Urothelium cell line (cell line): ENCODE data around the gene DGCR8.

ENCODE experiments used
- DNase-seq: peaks from one replicate; pipeline ENCODE4 v3.0.0; 2011; ENCODE audit warnings: low spot score, mixed read lengths
- FAIRE-seq: peaks from 2 replicates; lab custom pipeline; 2011; peaks lifted over from hg19 to GRCh38; lab: Jason Lieb, UNC

The DGCR8 gene

DNA sequence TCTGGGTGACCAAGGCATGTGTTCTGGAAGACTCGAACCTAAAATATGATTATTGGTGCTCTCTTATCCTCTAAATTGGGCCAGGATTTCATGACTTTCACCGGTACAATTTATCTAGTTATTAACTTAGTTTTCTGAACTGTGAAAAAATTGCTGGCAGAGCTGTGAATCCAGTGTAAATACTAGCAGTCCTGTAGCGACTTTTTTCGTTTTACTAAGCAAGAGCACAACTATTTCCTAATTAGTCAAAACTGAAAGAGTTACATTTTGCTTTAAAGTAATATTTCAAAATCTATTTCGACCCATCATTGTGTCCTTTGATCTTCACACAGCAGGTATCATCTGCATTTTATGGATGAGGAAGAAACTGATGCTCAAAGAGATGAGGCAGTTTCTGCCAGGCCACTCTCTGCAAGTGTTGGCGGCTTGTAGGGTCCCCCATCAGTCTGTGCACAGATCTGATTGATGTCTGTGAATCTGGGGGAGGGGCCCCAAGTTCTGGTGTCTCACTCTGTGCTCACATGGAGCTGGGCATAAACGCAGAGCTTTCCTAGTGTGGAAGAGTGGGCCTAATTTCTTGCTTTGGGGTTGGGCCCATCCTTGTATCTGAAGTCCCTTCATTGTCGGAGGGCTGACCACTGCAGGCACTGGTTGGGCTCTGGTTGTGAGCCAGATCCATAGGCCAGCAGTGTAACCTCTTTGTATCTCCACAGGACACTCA lies 38.4 kb downstream of the DGCR8 start:
- FAIRE-seq, result no peak

DNA sequence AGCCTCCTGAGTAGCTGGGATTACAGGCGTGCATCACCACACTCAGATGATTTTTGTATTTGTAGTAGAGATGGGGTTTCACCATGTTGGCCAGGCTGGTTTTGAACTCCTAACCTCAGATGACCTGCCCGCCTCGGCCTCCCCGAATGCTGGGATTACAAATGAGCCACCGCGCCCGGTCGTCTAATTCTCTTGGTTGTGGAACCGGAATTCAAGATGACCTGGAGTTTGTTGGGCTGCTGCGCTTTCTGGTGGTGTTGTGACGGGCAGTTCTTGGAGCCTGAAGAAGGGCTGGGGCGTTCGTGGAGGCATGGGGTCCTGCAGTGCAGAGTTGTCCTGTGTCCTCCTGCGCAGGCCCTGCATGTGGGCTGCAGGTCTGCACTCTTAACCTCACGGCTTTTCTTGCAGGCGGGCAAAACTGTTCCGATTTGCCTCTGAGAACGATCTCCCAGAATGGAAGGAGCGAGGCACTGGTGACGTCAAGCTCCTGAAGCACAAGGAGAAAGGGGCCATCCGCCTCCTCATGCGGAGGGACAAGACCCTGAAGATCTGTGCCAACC lies 41.9 kb downstream of the DGCR8 start:
- FAIRE-seq (no peak), DNase-seq (no peak)

More for the DNA sequence above, 38.4 kb downstream of the DGCR8 start:
- DNase-seq, result no peak

DNA sequence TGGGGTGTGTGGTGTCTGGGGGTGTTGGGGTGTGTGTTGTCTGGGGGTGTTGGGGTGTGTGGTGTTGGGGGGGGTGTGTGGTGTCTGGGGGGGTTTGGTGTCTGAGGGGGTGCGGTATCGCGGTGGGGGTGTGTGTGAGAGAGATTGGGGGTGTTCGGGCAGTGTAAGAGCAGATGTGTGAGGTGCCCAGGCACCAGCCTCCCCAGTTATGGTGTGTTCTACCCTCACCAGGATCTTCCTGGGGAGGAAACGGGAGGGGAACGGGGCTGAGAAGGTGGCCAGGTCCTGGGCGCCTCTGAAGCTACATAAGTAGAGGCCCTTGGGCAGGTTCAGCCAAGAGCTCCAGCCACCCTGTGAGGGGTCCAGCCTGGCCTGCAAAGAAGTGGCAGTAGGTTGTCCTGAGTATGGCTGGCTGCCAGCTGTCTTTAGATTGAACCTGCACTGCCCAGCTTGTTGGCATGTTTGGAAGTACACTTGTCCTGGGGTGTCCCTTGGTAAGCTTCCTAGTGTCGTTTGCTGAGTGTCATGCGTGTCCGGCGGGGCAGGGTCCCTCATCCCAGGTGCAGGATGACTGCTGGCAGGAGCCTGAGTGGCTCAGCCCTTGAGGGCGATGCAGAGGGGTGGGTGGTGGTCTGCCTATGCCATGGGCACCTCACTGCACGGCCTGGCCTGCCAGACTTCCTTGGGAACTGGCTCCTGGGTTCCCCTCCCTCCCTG lies 43.5 kb downstream of the DGCR8 start:
- DNase-seq (no peak), FAIRE-seq (peak; percentile 70)

- DNase-seq (no peak), FAIRE-seq (no peak)
Observed at GRCh38 chr22:20124083-20124787, 44.2 kb downstream of the DGCR8 start.

DNA sequence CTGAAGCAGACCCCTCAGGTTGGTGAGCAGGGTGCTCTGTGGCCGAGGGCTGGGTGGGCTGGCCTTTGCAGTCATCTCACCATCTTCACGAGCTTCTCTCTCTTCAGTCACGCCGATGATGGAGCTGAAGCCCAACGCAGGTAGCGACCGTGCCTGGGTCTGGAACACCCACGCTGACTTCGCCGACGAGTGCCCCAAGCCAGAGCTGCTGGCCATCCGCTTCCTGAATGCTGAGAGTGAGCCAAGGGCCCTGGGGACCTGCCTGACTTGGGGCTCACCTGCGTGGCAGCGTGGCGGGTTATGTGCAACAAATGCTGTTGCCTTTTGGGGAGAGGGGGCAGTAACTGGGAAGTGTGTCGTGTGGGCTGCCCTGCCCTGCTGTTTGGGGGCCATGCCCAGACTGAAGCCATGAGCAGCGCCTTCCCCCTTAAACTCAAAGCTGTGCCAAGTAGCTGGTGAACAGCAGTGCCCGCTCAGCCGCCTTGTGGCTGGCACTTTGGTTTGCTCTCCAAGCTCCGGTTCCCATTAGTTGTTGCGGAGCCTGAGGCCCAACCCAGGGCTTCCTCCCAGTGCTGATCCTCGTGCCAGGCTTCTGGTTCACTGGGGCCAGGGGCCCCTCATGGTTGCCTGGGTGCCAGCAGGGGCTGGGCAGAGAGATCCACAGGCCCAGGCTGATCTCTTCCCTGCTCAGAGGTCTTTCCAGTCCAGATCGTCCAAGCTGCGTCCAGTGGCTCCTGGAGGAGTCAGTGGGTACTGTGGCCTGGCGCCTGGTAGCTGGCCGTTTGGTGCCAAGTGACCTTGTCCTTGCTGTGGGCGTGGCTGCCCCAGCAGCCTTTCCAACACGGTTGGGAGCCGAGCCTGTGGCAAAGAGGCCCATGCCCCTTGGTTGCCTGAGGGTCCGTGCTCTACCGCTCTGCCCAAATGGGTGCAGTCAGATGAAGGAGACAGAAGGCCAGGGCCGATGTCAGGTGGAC lies 45.4 kb downstream of the DGCR8 start:
- FAIRE-seq (peak; percentile 61), DNase-seq (no peak)

DNA sequence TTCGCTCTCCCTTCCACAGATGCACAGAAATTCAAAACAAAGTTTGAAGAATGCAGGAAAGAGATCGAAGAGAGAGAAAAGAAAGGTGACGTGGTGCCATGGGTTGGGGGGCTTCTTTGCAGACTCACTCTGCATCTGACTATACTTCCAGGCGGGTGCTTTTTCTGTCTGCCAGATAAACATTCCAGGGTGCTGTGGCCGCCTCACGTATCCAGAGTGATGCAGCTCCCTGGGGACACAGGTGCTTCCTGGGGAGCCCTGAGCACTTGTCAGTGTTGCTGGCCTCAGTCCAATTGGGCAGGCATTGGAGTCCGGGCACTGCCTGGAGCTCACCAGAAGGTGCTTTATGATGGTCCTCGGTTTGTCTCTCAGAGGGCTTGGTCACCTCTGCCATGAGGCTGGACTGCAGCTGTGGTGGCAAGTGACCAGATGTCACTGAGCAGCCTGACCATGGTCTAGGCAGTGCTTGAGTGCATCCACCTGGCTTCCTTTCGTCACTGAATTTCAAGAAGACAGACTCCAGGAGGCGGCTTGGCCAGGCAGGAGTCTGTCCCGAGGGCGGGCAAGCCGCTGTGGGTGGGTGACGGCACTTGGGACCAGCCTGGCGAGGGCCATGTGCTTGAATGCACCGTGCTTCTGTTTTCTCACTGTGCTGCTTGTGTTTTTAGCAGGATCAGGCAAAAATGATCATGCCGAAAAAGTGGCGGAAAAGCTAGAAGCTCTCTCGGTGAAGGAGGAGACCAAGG lies 46.4 kb downstream of the DGCR8 start:
- no peak for DNase-seq
- FAIRE-seq, result peak; percentile 40

DNA sequence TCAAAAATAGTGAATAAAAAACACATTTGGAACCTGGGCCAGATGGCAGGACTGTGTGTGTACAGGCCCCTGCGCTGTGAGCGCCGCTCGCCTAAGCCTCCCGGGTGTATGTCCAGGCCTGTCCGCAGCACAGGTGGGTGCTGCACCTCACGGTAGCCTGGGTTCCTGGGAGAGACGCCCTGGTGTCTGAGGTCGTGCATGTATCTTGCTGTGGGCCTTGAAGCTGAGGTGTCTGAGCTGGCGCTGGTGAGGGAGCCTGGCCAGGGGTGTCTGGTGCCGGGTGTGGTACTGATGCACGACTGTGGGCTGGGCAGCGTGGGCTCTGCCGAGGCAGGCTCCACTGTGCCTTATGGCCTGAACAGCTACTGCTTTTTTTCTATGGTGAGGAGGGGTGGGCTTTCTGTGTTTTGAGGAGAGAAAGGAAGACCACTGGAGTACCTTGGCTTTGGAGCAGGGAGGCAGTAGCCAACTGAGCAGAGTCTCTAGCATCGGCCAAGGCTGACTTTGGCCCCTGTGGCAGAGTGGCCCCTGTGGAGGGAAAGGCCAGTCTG lies 47.4 kb downstream of the DGCR8 start:
- DNase-seq, result no peak
- no peak for FAIRE-seq

GRCh38 chr22:20127869-20128618 lies 48.0 kb downstream of the DGCR8 start:
- no peak for DNase-seq
- FAIRE-seq, result peak; percentile 93

DNA sequence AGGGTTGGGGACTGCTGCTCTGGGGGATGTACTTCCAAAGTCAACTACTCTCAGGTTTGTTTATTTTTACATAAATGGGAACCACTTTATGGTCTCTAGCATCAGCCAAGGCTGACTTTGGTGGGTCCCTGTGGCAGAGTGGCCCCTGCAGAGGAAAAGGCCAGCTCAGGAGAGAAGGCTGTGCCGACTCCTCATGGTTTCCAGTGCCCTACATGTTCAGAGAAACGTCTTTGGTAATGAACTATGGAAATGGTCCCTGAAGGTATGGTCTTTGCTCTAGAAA lies 48.5 kb downstream of the DGCR8 start:
- peak; percentile 13 for FAIRE-seq
- DNase-seq, result no peak

GRCh38 chr22:20128902-20129746 lies 49.1 kb downstream of the DGCR8 start:
- FAIRE-seq, result peak; percentile 93
- DNase-seq, result peak; percentile 54

- peak; percentile 86 for FAIRE-seq
Observed at GRCh38 chr22:20129747-20130014, 49.6 kb downstream of the DGCR8 start.

DNA sequence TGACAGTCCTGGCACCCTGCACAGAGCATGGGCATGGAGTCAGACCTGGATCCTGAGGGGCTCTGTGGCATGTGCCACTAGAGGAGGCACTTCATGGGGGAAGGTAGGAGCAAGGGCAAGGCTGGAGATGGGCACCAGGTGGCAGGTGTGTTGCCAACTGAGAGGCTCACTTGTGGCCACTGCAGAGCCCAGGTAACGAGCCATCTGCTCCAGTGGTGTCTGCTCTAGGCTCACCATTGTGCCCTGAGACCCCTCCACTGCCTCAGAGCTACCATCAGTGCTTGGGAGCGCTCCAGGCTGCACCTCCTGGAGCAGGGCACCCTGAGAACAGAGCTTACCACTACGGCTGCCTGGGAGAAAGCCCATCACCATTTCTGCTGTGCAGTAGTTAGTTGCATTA lies 50.3 kb downstream of the DGCR8 start:
- DNase-seq, result no peak
- peak; percentile 35 for FAIRE-seq

More at GRCh38 chr22:20129747-20130014, 49.6 kb downstream of the DGCR8 start:
- no peak for DNase-seq

- FAIRE-seq (peak; percentile 27), DNase-seq (peak; percentile 96)
Observed at GRCh38 chr22:20130731-20131596, 50.9 kb downstream of the DGCR8 start.

DNA sequence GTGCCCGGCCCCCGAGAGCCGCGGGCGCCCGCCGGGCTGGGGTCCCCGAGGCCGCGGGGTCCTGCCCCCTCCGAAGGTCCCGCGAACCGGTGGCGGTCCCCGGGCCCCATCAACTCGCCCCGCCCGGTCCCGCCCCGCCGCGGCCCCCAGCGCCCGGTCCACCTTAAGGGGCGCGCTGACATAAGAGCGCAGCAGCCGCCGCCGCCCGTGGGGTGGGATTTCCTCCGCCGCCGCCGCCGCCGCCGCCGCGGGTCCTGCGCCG lies 51.5 kb downstream of the DGCR8 start, which contains the start of gene ZDHHC8:
Gene ZDHHC8, plus strand, starts transcription at position 208 of the 262 bp plus-strand sequence. CDS start 144 bp downstream, outside the sequence.
- peak; percentile 81 for DNase-seq

GRCh38 chr22:20131859-20132685 lies 52.0 kb downstream of the DGCR8 start:
- FAIRE-seq (peak; percentile 90), DNase-seq (no peak)

More for the DNA sequence above, 51.5 kb downstream of the DGCR8 start, which contains the start of gene ZDHHC8:
- FAIRE-seq, result no peak

- FAIRE-seq, result no peak
- no peak for DNase-seq
Observed at GRCh38 chr22:20132686-20133246, 52.7 kb downstream of the DGCR8 start.
